Limb (tissue), 2 donors: ENCODE data around the gene ESR2.

Experiments used
- DNase-seq, 2 donors: peaks; one replicate each; pipeline ENCODE4 v3.0.0-alpha.2; 2016; ENCODE audit errors: extremely low spot score in 2 of 2

Gene ESR2

GRCh38 chr14:64266239-64266638 lies 27.9 kb downstream of the ESR2 start:
- DNase-seq: no peak

GRCh38 chr14:64265222-64265621 lies 28.9 kb downstream of the ESR2 start:
- DNase-seq: no peak

- DNase-seq: no peak
These were observed 33.8 kb downstream of the ESR2 start for GRCh38 chr14:64260418-64260817.

GRCh38 chr14:64255756-64256155 lies 38.4 kb downstream of the ESR2 start:
- DNase-seq: no peak

GRCh38 chr14:64253672-64254071 lies 40.5 kb downstream of the ESR2 start:
- no peak for DNase-seq

- no peak for DNase-seq
These were observed 44.8 kb downstream of the ESR2 start for GRCh38 chr14:64249363-64249762.

- DNase-seq: no peak
These were observed 45.5 kb downstream of the ESR2 start for GRCh38 chr14:64248689-64249088.

GRCh38 chr14:64247195-64247594 lies 47.0 kb downstream of the ESR2 start:
- no peak for DNase-seq

- no peak for DNase-seq
These were observed 47.5 kb downstream of the ESR2 start for GRCh38 chr14:64246688-64247087.

GRCh38 chr14:64245491-64245890 lies 48.7 kb downstream of the ESR2 start:
- DNase-seq: no peak

GRCh38 chr14:64244279-64244678 lies 49.9 kb downstream of the ESR2 start:
- DNase-seq: no peak

GRCh38 chr14:64238631-64239030 lies 55.5 kb downstream of the ESR2 start:
- DNase-seq: no peak

GRCh38 chr14:64238049-64238448 lies 56.1 kb downstream of the ESR2 start:
- no peak for DNase-seq

- DNase-seq: no peak
These were observed 58.2 kb downstream of the ESR2 start for GRCh38 chr14:64235652-64236640.

- DNase-seq: peak in 1 of 2 donors; percentile 39
These were observed 59.1 kb downstream of the ESR2 start for GRCh38 chr14:64234877-64235651.

- no peak for DNase-seq
These were observed 60.5 kb downstream of the ESR2 start for GRCh38 chr14:64233531-64234190.

GRCh38 chr14:64232944-64233343 lies 61.2 kb downstream of the ESR2 start:
- no peak for DNase-seq

- no peak for DNase-seq
These were observed 61.9 kb downstream of the ESR2 start for GRCh38 chr14:64232095-64232838.

- no peak for DNase-seq
These were observed 64.7 kb downstream of the ESR2 start for GRCh38 chr14:64229489-64229888.

- DNase-seq: no peak
These were observed 66.3 kb downstream of the ESR2 start for GRCh38 chr14:64227856-64228255.

GRCh38 chr14:64225151-64225757 lies 68.9 kb downstream of the ESR2 start:
- no peak for DNase-seq
